Right renal pelvis (tissue), 4 donors: ENCODE data around the gene CD82. TPM values are rescaled to one million over a fixed set of nuclear protein-coding genes. Genes with fewer than 3 reads are reported as not detected.
A peak's percentile ranks its signal among the peaks of the same experiment; 100 is the strongest.

Experiments
- DNase-seq, 4 donors: peaks; one replicate each; pipeline ENCODE4 v3.0.0-alpha.2; 2013; ENCODE audit warnings: low read depth in 4 of 4, low spot score in 3 of 4, missing footprints in 1 of 4
- polyA plus RNA-seq, 4 donors: library from polyadenylated mRNA; unstranded; fragments of 120-200 nt; gene quantifications; one replicate each; pipeline ENCODE4 v1.2.1, GENCODE V29; 2013; ENCODE audit not compliant: insufficient read length in 4 of 4

The CD82 gene
- polyA plus RNA-seq, result 10 to 100 TPM; 18.7 to 23.7 (median 20.0) TPM

- DNase-seq, result peak; percentile 94 to 98 (median 97)
These were observed at the start of gene CD82 for GRCh38 chr11:44565211-44565952. TSS of gene CD82 (plus strand) at chr11:44565663. CDS start at chr11:44594663, 29,000 bp downstream.

GRCh38 chr11:44516688-44517507 lies 48.6 kb upstream of the CD82 start:
- no peak for DNase-seq

DNA sequence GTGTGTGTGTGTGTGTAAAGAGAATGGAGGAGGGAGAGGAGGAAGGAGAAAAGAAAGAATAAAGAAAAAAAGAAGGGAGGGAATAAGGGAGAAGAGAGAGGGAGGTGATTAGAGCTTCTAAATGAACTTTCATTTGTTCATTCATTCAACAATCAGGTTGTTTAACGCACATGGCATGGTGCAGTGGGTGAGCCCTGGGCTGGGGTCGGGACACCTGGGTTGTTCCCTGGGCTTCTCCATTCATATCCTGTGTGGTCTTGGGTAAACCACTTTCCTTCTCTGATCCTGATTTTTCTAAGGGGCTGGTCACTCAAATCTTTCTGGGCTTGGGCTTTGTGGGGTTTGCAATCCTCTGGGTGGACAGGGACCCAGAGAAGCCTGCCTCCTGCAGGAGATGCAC lies 47.9 kb upstream of the CD82 start:
- DNase-seq, result no peak

DNA sequence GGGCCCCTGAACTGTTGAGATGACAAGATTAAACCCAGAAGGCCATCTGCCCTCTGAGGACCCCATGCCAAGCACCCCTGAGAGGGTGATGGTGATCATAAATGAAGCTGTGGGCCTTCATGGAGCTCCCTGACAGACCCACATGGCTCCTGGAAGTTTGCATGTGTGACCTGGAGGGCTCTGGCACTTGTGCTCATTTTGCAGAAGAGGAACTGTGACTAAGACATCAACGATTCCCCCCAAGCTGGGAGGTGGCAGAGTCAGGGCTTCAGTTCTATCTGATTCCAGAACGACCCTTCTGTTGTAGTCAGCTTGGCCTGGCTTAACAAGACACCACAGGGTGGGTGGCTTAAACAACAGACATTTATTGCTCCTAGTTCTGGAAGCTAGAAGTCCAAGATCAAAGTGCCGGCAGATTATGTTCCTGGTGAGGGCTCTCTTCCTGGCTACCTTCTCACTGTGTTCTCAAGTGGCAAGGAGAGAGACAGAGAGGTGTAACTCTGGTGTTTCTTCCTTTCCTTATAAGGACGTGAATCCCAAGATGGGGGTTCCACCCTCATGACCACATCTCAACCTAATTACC lies 46.4 kb upstream of the CD82 start:
- DNase-seq, result no peak

GRCh38 chr11:44519989-44520737 lies 45.3 kb upstream of the CD82 start:
- peak in 3 of 4 donors; percentile 47 to 61 (median 58) for DNase-seq

- DNase-seq, result no peak
These were observed 44.3 kb upstream of the CD82 start for GRCh38 chr11:44521148-44521547.

- no peak for DNase-seq
These were observed 43.2 kb upstream of the CD82 start for GRCh38 chr11:44522294-44522693.

GRCh38 chr11:44524346-44524745 lies 41.1 kb upstream of the CD82 start:
- DNase-seq, result no peak

DNA sequence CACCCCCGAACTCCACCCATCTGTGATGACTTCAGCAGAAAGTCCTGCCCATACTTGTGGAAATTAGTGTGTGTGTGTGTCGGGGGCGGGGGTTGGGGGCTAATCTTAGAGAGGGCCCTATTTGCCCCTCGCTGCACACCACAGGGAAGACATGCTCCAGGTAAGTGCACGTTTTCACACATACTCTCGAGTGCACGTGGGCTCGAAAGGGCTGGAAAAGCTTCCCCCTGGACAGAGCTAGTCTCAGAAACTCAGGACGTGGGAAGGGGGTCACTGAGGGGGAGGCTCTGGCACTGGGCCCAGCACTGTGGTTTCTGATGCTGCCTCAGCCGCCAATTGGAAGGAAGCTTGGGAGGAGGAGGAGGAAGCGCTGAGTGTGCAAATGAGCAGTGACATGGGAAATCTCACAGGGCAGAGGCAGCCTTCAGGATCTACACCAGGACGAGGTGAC lies 40.7 kb upstream of the CD82 start:
- no peak for DNase-seq

DNA sequence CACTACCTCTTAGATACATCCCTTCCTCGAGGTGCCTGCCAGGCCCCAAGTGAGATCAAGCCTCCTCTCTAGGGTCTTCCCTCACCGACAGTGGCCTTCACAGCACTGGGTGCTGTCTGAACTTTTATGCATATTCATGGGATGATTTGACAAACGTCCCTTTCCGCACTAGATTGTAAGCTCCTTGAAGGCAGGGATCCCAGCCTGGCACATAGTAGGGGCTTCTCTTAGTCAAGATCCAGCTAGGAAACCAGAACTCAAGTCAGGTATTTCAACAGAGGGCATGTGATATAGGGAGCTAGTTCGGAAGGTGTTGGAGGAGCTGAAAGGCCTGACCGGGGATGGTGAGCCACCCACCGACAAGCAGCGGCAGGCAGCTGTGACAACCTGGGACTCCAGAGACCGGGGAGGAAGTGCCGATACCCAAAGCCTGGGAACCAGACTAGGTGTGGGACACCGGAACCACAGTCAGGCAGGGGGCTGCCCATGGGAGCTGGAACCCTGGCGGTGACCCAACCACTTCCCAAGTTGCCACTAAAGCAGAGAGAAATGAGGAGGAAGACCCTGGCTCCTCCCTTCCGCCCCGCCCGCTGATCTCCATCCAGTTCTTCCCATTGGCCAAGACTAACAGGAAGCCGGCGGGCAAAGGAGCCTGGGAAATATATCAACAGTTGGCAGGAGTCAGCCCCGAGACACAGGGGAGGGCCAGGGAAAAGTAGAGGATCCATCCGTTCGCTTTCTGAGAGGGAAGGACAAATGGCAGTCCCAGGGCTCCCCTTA lies 39.8 kb upstream of the CD82 start:
- DNase-seq, result no peak

DNA sequence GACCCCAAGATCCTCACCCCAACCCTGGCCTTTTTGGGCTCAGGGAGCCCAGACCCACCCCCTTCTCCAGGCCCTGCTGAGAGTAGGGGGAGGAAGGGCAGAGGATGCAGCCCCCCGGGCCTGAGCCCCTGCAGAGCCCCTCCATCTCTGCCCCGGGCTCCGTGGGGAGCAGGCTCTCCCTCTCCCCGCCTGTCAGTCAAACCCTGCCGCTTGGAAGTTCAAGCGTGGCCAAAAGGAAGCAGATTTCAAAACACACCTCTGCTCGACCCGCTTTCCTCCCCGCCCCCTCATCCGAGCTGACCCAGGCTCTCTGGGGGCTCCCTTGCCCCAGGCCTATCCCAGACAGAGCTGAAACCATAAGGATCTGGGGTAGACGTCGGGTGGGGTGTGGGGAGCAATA lies 39.0 kb upstream of the CD82 start:
- DNase-seq, result no peak

GRCh38 chr11:44527476-44527875 lies 38.0 kb upstream of the CD82 start:
- no peak for DNase-seq

DNA sequence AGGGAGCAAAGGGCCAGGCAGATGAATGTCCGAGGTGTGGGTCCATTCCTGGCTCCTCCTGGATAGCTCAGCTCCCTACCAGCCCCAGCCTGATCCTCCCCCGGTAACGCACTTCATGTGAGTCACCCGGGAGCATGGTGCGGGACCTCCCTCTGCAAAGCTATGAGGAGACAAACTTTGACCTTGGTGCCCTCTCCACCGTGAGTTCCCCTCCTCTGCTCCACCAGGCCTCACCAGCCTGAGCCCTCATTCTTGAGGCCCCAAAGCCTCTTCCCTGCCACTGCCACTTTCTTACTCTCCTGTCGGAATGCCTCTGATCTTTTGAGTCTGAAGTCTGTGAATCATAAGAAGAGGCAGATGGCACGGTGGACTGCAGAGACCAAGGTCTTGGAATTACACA lies 37.4 kb upstream of the CD82 start:
- no peak for DNase-seq

- DNase-seq, result no peak
These were observed 36.9 kb upstream of the CD82 start for GRCh38 chr11:44528581-44528980.

DNA sequence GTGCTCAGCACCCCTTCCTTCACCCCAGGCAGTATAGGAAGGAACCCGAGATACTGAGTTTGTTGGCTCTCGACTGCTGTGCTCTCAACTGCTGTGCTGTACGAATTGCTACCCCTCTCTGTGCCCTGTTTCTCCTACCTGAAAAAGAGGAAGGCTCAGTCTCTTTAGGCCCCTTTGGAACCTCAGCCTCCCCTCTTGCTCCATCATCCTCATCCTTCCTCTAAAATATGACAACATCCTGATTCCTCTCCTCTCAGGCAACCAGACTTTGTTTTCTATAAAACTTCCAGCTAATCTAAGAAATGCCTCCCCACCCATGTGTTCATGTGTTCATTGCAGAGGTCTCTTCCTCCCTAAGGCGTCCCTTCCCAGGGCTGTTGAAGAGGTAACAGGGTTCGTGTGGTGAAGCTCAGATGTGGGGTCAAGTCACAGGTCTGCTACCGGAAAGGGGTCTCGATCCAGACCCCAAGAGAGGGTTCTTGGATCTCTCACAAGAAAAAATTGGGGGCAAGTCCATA lies 35.5 kb upstream of the CD82 start:
- no peak for DNase-seq

DNA sequence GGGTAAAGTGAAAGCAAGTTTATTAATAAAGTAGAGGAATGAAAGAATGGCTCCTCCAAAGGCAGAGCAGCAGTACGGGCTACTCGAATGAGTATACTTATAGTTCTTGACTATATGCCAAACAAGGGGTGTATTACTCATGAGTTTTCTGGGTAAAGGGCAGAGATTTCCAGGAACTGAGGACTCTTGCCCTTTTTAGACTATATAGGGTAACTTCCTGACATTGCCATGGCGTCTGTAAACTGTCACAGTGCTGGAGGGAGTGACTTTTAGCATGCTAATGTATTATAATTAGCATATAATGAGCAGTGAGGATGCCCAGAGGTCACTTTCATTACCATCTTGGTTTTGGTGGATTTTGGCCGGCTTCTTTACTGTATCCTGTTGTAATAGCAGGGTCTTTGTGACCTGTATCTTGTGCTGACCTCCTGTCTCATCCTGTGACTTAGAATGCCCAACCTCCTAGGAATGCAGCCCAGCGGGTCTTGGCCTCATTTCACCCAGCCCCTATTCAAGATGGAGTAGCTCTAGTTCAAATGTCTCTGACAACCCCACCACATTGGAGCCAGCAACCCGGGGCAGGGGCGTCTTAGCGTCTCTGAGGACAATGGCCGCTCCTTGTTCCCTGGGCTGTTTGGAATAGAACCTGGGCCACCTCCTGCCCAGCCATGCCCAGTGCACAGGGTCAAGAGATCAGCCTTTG lies 34.9 kb upstream of the CD82 start:
- no peak for DNase-seq

DNA sequence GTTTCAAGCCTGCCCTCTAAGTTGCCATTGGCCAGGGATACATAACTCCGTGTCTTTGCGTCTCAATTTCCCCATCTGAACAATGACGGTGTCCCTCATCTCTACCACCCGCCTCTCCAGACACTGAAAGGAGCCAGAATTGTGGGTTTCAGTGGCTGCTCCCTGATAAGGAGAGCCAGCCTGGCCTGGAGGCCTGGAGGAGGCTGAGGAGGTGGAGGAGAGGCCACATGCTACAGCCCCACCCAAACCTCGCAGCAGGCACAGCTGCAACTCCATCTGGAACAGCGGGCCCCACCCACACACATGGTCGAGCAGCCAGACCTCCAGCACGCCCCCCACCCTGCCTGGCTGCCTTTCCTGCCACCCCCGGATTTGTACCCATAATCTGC lies 34.4 kb upstream of the CD82 start:
- DNase-seq, result no peak

DNA sequence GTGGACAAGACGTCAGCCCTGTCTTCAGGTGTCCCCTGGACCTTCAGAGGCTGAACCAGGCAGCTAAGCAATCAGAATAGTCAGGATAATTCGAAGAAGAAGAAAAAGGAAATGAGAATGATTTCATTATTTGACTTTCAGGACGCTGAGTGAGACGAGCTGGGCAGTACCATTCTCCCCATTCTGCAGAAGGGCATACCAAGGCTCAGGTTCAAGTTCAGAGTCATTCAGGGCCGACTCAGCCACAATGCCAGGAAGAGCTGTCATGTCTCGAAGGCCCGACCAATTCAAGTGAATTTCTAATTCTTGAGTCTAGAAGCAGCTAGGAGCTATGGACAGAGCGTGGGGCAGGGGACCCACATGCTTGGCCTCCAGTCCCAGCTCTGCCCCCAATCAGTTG lies 33.8 kb upstream of the CD82 start:
- no peak for DNase-seq

DNA sequence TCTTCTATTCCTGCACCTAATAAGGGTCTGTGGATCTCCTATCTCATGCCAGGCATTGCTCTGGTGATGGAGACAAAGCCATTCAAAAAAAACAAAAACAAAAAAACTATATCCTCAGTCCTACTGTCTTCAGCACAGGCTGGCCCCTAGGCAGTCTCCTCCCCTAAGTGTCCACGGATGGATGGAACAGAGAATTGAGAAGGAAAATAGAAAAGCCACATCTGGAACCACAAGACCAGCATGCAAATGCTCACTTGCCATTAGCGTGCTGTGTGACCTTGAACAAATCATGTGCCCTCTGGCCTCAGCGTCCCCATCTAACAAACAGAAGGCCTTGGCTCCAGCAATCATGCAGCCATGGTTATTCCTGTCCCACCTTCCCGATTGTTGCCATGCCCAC lies 32.7 kb upstream of the CD82 start:
- DNase-seq, result no peak
